GM12892 (cell line): ENCODE results near the gene CPED1.

Source experiments
- DNase-seq: peaks from one replicate; pipeline ENCODE4 v3.0.0; 2011; ENCODE audit not compliant: insufficient read length
- FAIRE-seq: peaks from 2 replicates; lab custom pipeline; 2011; peaks lifted over from hg19 to GRCh38; lab: Jason Lieb, UNC
- POLR2A ChIP-seq: IDR thresholded peaks from 2 replicates; pipeline ENCODE4 v1.6.1; 2011; ENCODE audit warnings: low read depth, low read length, control low read depth
- POLR2AphosphoS5 ChIP-seq: IDR thresholded peaks from 2 replicates; pipeline ENCODE4 v1.6.1; 2011; ENCODE audit warnings: low read depth, low read length, control low read depth
- TAF1 ChIP-seq: IDR thresholded peaks from 2 replicates; pipeline ENCODE4 v1.6.1; 2011; ENCODE audit warnings: low read depth, mild to moderate bottlenecking, control low read depth, low read length, borderline replicate concordance

The CPED1 gene

DNA sequence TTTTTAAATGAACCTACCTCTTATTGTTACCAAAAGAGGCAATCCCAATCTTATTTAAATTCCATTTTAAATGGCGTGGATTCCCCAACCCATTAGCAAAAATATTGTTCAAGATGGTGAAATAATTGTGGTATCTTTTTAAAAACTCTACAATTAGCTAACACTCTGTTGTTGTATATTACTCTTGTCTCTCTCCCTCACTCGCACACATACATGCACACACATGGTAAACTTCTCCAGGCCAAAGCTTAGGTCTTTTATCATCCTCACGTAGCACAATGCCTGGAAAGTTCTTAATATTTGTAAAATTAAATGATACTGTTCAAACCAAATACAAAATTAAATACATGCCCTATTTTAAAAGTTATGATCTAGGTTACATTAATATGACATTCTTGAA, 171.0 kb downstream of the CPED1 start:
- FAIRE-seq = no peak
- TF ChIP-seq POLR2AphosphoS5 = no peak
- no peak for TF ChIP-seq TAF1
- TF ChIP-seq POLR2A = no peak
- DNase-seq = no peak

DNA sequence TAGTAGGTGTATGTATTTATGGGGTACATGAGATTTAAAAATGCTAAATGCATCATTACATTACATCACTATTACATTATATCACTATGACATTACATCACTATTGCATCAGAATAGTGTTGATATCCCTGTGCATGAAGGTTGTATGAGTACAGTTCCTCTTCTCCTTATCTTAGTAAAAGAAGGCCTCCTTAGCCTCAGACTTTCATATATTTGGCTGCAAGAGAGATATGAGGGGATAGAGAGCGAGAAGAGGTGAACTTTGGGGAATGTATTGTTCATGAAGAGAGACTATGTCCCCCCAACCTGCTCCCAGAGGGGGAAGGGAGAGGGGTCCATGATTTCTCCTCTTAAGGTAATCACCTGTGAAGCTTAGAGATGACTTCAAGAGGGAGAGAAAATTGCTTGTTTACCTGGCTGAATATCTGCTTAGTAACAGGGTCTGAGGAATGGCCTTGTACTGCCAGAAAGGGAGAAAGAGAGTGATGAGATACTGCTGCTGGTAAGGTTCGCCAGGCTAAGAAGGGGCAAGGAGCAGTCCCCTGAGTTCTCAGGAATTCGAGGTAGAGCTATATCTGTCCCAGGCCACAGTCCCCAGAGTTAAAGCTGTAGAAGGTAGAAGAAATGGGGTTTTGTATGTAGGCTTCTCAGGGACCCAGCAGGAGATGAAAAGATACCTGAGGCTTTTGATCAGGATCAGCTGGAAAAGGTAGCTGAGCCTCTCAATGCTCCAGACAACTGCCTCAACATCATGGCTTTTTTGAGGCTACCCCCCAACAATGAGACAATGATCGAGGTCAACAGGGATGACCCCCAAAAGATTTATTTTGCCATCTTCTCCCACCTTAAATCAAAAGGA, 171.9 kb downstream of the CPED1 start:
- no peak for DNase-seq

DNA sequence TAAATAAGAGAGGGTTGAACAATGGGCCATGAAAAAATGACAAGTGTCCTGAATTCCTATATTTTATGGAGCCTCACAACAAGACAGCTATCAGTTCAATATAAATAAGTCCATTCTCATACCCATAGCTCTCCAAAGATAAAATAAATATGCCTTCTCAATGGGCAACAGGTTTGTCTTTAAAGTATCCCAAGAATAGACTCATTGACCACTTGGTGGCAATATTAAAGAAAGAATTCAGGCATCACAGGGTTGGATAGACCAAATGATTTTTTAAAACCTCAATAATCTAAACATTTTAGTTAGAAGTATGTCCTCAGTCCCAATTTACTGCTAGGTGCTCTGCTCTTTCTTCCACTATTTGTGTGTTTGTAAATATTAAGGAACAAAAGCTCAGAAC, 175.2 kb downstream of the CPED1 start:
- no peak for TF ChIP-seq POLR2A
- TF ChIP-seq POLR2AphosphoS5 = no peak
- TF ChIP-seq TAF1 = no peak
- FAIRE-seq (no peak), DNase-seq (no peak)

More for the DNA sequence above, 171.9 kb downstream of the CPED1 start:
- TF ChIP-seq POLR2A (no peak), TAF1 (no peak), POLR2AphosphoS5 (no peak)
- no peak for FAIRE-seq

DNA sequence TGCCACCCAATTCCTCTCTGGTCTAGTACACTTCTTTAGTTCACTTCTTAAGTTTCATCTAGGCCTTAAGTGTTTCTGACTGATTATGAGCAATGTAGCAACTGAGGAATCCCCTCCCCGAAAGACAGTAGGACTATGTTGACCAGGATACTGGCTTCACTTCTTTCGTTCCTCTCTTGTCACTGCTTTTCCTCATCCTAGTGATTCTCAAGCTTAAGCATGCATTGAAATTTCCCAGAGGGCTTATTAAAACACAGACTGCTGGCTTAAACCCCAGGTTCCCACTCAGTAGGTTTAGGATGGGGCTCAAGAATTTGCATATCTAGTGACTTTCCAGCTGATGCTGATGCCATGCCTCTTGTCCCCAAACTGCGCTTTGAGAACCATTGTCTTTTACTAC, 175.7 kb downstream of the CPED1 start:
- DNase-seq (no peak), FAIRE-seq (no peak)
- TF ChIP-seq POLR2AphosphoS5 = no peak
- TF ChIP-seq POLR2A = no peak

DNA sequence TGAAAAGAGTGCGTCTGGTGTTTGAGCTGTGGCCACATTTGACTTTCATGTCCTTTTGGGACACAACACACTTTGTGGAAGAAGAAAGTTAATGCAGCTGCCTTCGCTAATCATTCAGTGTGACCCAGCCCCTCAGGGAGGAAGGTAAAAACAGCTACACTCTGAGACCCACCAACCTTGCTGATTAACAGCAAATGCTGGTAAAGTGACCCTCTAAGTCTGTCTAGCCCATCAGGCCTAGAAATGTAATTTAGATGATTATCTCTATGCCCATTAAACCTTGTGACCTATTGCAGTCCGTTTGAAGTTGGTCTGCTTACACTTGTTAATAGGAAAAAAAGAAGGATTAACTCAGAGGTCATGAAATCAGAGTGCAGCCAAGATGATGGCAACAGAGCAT, 178.4 kb downstream of the CPED1 start:
- no peak for DNase-seq
- no peak for FAIRE-seq
- TF ChIP-seq POLR2AphosphoS5 (no peak), POLR2A (no peak), TAF1 (no peak)

DNA sequence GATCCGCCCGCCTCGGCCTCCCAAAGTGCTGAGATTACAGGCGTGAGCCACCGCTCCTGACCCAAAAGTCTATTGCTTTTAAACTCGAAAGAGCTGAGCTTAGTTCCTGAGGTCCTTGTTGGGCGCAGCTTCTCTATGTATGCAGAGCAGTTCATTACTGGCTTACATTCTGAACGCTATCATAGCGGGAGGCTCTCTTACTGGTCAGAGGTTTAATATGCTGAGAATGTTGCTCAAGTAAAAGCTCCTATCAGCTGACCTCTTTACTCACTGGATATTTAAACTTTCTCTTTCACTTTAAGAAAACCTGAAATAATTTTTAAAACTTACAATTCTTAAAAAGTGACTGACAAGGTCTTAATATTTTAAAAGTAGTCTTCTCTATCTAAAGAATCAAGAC, 179.5 kb downstream of the CPED1 start:
- FAIRE-seq = no peak
- DNase-seq = no peak
- TF ChIP-seq POLR2A (no peak), POLR2AphosphoS5 (no peak), TAF1 (no peak)

DNA sequence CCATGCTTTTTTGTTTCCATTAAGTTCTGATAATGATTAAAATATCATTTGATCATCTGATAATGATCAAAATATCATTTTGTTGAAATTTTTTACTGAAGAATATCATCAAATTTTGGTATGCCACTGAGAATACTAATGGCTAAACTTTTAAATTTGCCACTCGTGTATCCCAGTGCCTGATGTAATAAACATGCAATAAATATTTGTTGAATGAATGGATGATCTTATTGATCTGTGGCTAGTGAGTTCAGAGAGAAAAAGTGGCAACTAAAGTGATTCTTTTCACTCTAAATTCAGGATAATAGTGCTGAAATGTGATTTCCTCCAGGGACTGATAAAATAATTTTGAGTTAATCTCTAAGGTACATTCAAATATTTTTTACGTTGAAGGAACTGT, 181.0 kb downstream of the CPED1 start:
- TF ChIP-seq TAF1 (no peak), POLR2AphosphoS5 (no peak), POLR2A (no peak)
- DNase-seq = no peak
- FAIRE-seq = no peak

DNA sequence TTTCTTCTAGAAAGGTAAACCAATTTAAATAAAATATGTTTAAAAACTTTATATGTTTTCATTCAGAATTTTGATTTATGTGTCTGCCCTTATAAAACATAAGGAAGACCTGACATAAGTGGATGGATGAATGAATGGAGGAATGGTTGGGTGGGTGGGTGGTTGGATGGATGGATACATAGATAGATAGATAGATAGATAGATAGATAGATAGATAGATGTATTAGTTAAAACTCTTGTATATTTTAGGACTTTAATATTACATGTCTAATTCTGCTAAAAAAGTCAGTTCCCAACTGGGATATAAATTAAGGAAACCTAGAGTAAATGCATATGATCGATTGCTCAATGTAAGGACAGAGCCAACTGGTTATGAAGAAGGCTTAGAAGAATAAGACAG, 184.0 kb downstream of the CPED1 start:
- no peak for FAIRE-seq
- no peak for DNase-seq
- TF ChIP-seq TAF1 = no peak
- no peak for TF ChIP-seq POLR2A

DNA sequence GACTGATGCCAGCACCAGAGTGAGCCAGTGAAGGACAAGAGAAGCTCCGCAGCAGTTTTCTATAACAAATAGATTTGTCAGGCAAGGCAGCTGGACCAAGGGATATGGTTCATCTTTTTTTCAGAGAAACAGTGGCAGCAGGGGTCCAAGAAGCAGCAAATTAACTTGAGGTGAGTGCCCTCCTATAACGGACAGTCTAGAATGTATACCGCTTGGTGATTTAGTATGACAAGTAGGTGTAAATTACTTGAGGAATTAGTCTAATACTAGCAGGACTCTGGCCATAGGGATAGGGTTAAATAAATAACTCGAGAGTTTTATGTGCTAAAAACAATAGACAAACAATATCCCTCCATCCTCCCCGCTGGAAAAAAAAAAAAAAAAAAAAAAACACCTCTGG, 187.3 kb downstream of the CPED1 start:
- DNase-seq (no peak), FAIRE-seq (no peak)
- TF ChIP-seq TAF1 (no peak), POLR2AphosphoS5 (no peak), POLR2A (no peak)

DNA sequence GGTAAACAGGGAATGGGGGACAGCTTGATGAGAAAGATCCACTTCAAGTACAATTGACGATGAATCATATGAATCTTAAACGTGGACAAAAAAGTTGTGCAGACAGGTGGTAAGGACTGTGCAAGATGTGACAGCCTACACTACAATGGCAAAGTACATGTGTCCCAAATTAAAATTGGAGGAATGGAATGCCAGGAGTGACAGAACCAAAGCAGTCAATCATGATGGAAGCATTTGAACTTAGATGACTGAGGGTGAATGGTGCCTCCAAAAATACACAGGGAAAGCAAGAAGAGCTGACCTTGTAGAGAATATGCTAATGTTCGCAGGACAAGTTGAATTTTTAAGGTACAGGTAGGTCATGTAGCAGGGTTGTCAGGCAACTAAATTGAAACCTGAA, 189.9 kb downstream of the CPED1 start:
- DNase-seq (no peak), FAIRE-seq (peak; percentile 78)
- TF ChIP-seq TAF1 (no peak), POLR2A (no peak), POLR2AphosphoS5 (no peak)

DNA sequence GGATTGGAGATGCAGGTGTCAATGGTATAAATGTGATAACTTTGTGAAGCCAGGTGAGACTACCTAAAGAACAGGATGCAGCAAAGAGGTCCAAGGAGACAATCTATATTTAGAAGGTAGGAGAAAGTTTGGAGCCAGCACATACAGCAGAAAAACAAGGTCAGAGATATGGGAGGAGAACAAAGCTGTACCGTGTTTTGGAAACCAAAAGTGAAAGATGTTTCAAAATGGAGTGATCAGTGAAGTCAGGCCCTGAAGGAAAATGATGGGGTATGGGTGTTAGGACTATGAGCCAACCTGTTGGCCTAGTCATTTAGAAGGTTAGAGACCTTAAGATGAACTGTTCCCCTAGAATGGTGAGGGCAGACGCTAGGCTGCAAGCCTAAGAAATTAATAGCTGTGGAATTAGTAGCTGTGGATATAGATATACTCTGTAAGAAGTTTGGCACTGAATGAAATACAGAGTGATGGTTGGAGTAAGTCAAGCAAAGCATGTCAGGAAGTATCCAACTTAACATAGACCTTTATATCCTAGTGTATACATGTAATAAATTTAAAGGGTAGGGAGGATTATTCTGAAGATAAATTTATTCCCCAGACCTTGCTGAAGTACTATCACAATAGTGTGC, 190.5 kb downstream of the CPED1 start:
- FAIRE-seq (no peak), DNase-seq (no peak)
- TF ChIP-seq TAF1 = no peak
- no peak for TF ChIP-seq POLR2AphosphoS5
- no peak for TF ChIP-seq POLR2A
